SK-N-SH (cell line): ENCODE measurements around the gene TOMT. TPM values are rescaled to one million over a fixed set of nuclear protein-coding genes. Genes with fewer than 3 reads are reported as not detected.
A peak's percentile ranks its signal among the peaks of the same experiment; 100 is the strongest.

ENCODE experiments used
- CTCF ChIA-PET: fragments of 300-600, 350-600 bp; formaldehyde crosslinking; extraction: SDS; loops from one replicate; lab custom pipeline; 2021; lab: Yijun Ruan, JAX
- POLR2A ChIA-PET: fragments of 350-600 bp; sonication (Branson Sonifier 250); formaldehyde crosslinking; extraction: SDS; loops from one replicate; lab custom pipeline; 2020; ENCODE audit warnings: antibody characterized with exemption, inconsistent platforms; lab: Yijun Ruan, JAX
- DNase-seq: peaks from one replicate; pipeline ENCODE4 v3.0.0; 2012
- H2AFZ ChIP-seq: fragments of 200-600 bp; sonication (generic); 2 replicates; pipeline ENCODE4 v1.8.1; 2016; ENCODE audit warnings: antibody characterized with exemption, mild to moderate bottlenecking, low read depth
- H3F3A ChIP-seq: fragments of 200-600 bp; sonication (generic); replicated peaks from 2 replicates; pipeline ENCODE3; 2016; ENCODE audit warnings: antibody characterized with exemption, mild to moderate bottlenecking; ENCODE audit not compliant: insufficient read depth
- H3K27ac ChIP-seq, 2 experiments: fragments of 200-500 bp in 1 of 2; fragments of 200-600 bp in 1 of 2; sonication (Bioruptor generic) in 1 of 2; sonication (generic), shearing (Covaris generic) in 1 of 2; 2 replicates each; pipeline versions ENCODE4 v1.5.1 to v1.6.1; 2014 to 2016; ENCODE audit warnings: low read depth in 2 of 2, inconsistent platforms in 1 of 2, low read length in 1 of 2, mild to moderate bottlenecking in 1 of 2, mixed read lengths in 1 of 2
- H3K27me3 ChIP-seq: fragments of 200-600 bp; sonication (generic), shearing (Covaris generic); 2 replicates; pipeline ENCODE4 v1.6.1; 2016; ENCODE audit warnings: mixed run types; ENCODE audit not compliant: insufficient read depth
- H3K36me3 ChIP-seq, 2 experiments: fragments of 200-500 bp in 1 of 2; fragments of 200-600 bp in 1 of 2; sonication (Bioruptor generic) in 1 of 2; sonication (generic) in 1 of 2; replicated peaks in 1 of 2; 2 replicates each; pipeline versions ENCODE3 to v1.5.1; 2014 to 2016; ENCODE audit warnings: low read length in 1 of 2, mild to moderate bottlenecking in 1 of 2; ENCODE audit not compliant: insufficient read depth in 2 of 2, control insufficient read depth in 1 of 2
- H3K4me1 ChIP-seq, 2 experiments: fragments of 200-500 bp in 1 of 2; fragments of 200-600 bp in 1 of 2; sonication (Bioruptor generic) in 1 of 2; sonication (generic), shearing (Covaris generic) in 1 of 2; 2 replicates each; pipeline versions ENCODE4 v1.5.1 to v1.6.1; 2014 to 2016; ENCODE audit warnings: low read depth in 1 of 2, low read length in 1 of 2, mixed run types in 1 of 2; ENCODE audit not compliant: insufficient read depth in 2 of 2, control insufficient read depth in 1 of 2
- H3K4me2 ChIP-seq: fragments of 200-600 bp; sonication (generic), shearing (Covaris generic); 2 replicates; pipeline ENCODE4 v1.6.1; 2017; ENCODE audit warnings: mixed run types
- H3K4me3 ChIP-seq, 2 experiments: fragments of 200-500 bp in 1 of 2; fragments of 200-600 bp in 1 of 2; sonication (Bioruptor generic) in 1 of 2; sonication (generic), shearing (Covaris generic) in 1 of 2; 2 replicates each; pipeline versions ENCODE4 v1.5.1 to v1.8.1; 2014 to 2016; ENCODE audit warnings: low read depth in 2 of 2, inconsistent platforms in 1 of 2, low read length in 1 of 2, mild to moderate bottlenecking in 1 of 2, mixed read lengths in 1 of 2, moderate library complexity in 1 of 2
- H3K79me2 ChIP-seq: fragments of 200-600 bp; sonication (generic); 2 replicates; pipeline ENCODE4 v1.8.1; 2017; ENCODE audit warnings: mild to moderate bottlenecking; ENCODE audit not compliant: insufficient read depth
- H3K9ac ChIP-seq: fragments of 200-600 bp; sonication (generic); 2 replicates; pipeline ENCODE4 v1.6.1; 2017; ENCODE audit warnings: mixed run types
- H3K9me2 ChIP-seq: fragments of 200-600 bp; sonication (generic); 2 replicates; pipeline ENCODE4 v1.6.1; 2017; ENCODE audit warnings: mixed run types
- H3K9me3 ChIP-seq: fragments of 200-600 bp; sonication (generic); 2 replicates; pipeline ENCODE4 v1.6.1; 2017; ENCODE audit warnings: mixed run types, mild to moderate bottlenecking, moderate library complexity
- H4K20me1 ChIP-seq: fragments of 200-600 bp; sonication (generic); 2 replicates; pipeline ENCODE4 v1.6.1; 2017; ENCODE audit warnings: mild to moderate bottlenecking, mixed run types; ENCODE audit not compliant: insufficient read depth
- CHD2 ChIP-seq: fragments of 150-350 bp; IDR thresholded peaks from 2 replicates; pipeline ENCODE4 v1.6.1; 2018; ENCODE audit warnings: low read length; ENCODE audit not compliant: partially characterized antibody
- ELF1 ChIP-seq: IDR thresholded peaks from 2 replicates; pipeline ENCODE4 v1.4.0; 2012
- EP300 ChIP-seq, 2 experiments: IDR thresholded peaks; 2 replicates each; pipeline versions ENCODE4 v1.4.0 to v1.6.1; 2012; ENCODE audit warnings: borderline replicate concordance in 1 of 2, low read depth in 1 of 2, low read length in 1 of 2
- EZH2phosphoT487 ChIP-seq: fragments of 200-600 bp; sonication (generic); IDR thresholded peaks from 2 replicates; pipeline ENCODE4 v1.6.1; 2017; ENCODE audit warnings: low read depth, mixed run types, mild to moderate bottlenecking, antibody characterized with exemption, moderate library complexity, borderline replicate concordance
- FOXJ3 ChIP-seq: sonication (generic); formaldehyde crosslinking; IDR thresholded peaks from 2 replicates; pipeline ENCODE4 v1.5.1; 2020; ENCODE audit warnings: mild to moderate bottlenecking, missing genetic modification reagents
- FOXM1 ChIP-seq: IDR thresholded peaks from 2 replicates; pipeline ENCODE4 v1.4.0; 2012; ENCODE audit warnings: low read depth, mild to moderate bottlenecking
- JUND ChIP-seq: IDR thresholded peaks from 2 replicates; pipeline ENCODE4 v1.4.0; 2012
- MEF2A ChIP-seq: IDR thresholded peaks from 2 replicates; pipeline ENCODE4 v1.4.0; 2012; ENCODE audit warnings: low read depth, borderline replicate concordance
- NFIC ChIP-seq: IDR thresholded peaks from 2 replicates; pipeline ENCODE4 v1.4.0; 2012; ENCODE audit warnings: borderline replicate concordance
- NRF1 ChIP-seq: IDR thresholded peaks from 2 replicates; pipeline ENCODE4 v1.6.1; 2012; ENCODE audit warnings: low read depth, mild to moderate bottlenecking, low read length
- POLR2AphosphoS5 ChIP-seq: IDR thresholded peaks from 2 replicates; pipeline ENCODE4 v1.6.1; 2012; ENCODE audit warnings: low read depth, low read length
- RCOR1 ChIP-seq: fragments of 150-350 bp; IDR thresholded peaks from 2 replicates; pipeline ENCODE4 v1.6.1; 2017; ENCODE audit warnings: antibody characterized with exemption, low read length
- RXRA ChIP-seq: IDR thresholded peaks from 2 replicates; pipeline ENCODE4 v1.4.0; 2012; ENCODE audit warnings: low read depth, mild to moderate bottlenecking, borderline replicate concordance
- SIN3A ChIP-seq: IDR thresholded peaks from 2 replicates; pipeline ENCODE4 v1.6.1; 2012; ENCODE audit warnings: low read depth, mild to moderate bottlenecking, low read length, moderate library complexity, borderline replicate concordance
- TAF1 ChIP-seq: IDR thresholded peaks from 2 replicates; pipeline ENCODE4 v1.6.1; 2012; ENCODE audit warnings: low read depth, mild to moderate bottlenecking, low read length, moderate library complexity, borderline replicate concordance
- TEAD4 ChIP-seq: IDR thresholded peaks from 2 replicates; pipeline ENCODE4 v1.4.0; 2012; ENCODE audit warnings: mild to moderate bottlenecking, borderline replicate concordance; ENCODE audit not compliant: insufficient read depth
- YY1 ChIP-seq: IDR thresholded peaks from 2 replicates; pipeline ENCODE4 v1.4.0; 2012; ENCODE audit warnings: low read depth, mild to moderate bottlenecking
- WGBS: methylation state at CpG from one replicate; pipeline ENCODE4 v1.1.6; 2017; ENCODE audit warnings: low lambda C conversion rate; 5-methylcytosine and 5-hydroxymethylcytosine counted together
- polyA plus RNA-seq, 3 experiments: library from polyadenylated mRNA; depleted of rRNA; stranded (reverse); fragments of >200 nt; gene quantifications; 2 replicates each; pipeline ENCODE4 v1.2.3, GENCODE V29; 2012
- TF ChIP-seq, protein P1 (sequence below): fragments of 150-350 bp; IDR thresholded peaks from 2 replicates; pipeline ENCODE4 v1.6.1; 2017; ENCODE audit warnings: antibody characterized with exemption, low read length, low read depth, borderline replicate concordance
- TF ChIP-seq, protein P2 (sequence below): IDR thresholded peaks from 2 replicates; pipeline ENCODE4 v1.4.0; 2012; ENCODE audit warnings: low read depth, borderline replicate concordance
- TF ChIP-seq, protein P3 (sequence below): IDR thresholded peaks from 2 replicates; pipeline ENCODE4 v1.6.1; 2012; ENCODE audit warnings: mild to moderate bottlenecking, low read depth, low read length, moderate library complexity
- TF ChIP-seq, protein P4 (sequence below): IDR thresholded peaks from 2 replicates; pipeline ENCODE4; 2012

The TOMT gene
- polyA plus RNA-seq, 1 of the 3 experiments (the other 2 are of a cell fraction): not detected

DNA sequence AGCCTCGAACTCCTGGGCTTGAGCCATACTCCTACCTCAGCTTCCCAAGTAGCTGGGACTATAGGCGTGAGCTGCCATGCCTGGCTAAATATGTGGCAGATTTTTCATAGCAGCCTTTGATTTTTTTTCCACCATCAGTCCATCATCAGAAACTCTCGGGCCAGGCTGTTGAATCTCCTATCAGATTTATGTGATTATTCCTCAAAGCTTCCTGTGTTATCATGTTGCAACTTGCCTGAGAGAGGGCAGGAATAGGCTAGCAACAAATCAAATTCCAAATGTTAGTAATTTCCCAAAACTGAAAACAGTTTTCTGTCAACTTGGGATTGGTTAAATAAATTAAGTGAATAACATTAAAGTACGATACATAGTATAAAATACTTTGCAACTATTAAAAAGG, 21.6 kb upstream of the TOMT start:
- Histone ChIP-seq H3K9me3 (no peaks in the 10 kb centered on the region), H3K4me1 (peaks cover 0 to 33% of the 10 kb centered on the region in 2 experiments; a peak in 3 of 4 replicates)
- CTCF ChIA-PET: interaction anchor here (1.2 to 7.8 kb wide), 7 partner anchors 16 to 349 kb away, joined by 3 to 99 read pairs (median 5); no protein-coding TSS in a partner anchor
- TF ChIP-seq RCOR1: no peak
- peak in 1 of 2 experiments; percentile 18; a peak in 1 of 4 replicates for TF ChIP-seq EP300 (IDR thresholded peaks at IDR 0.05; ENCODE audit: borderline replicate concordance in 1 of 2, low read depth in 1 of 2, low read length in 1 of 2)
- TF ChIP-seq, all 33 proteins: peak for 1
- no peak overlapping the region for H3K4me3 ChIP-seq
- H3K4me2 ChIP-seq: no peak overlapping the region
- H3F3A ChIP-seq: peaks cover 3% of the 10 kb centered on the region
- no peak overlapping the region for H3K9ac ChIP-seq
- POLR2A ChIA-PET: interaction anchor here (0.6 to 1.6 kb wide), 3 partner anchors 36 to 160 kb away, joined by 4 to 5 read pairs (median 4); partner anchors contain the start of gene PHOX2A
- no peaks in the 10 kb centered on the region for H4K20me1 ChIP-seq
- peaks cover 0 to 23% of the 10 kb centered on the region in 2 experiments for H3K36me3 ChIP-seq
- H2AFZ ChIP-seq: no peak overlapping the region
- DNase-seq: no peak
- H3K27me3 ChIP-seq: no peaks in the 10 kb centered on the region
- H3K79me2 ChIP-seq: peaks cover 11% of the 10 kb centered on the region
- 75% methylated on average over 4 of the region's 4 CpGs for WGBS
- H3K27ac ChIP-seq: peak overlapping the region in 1 of 2 experiments; percentile 44; a peak in 2 of 4 replicates
- no peaks in the 10 kb centered on the region for H3K9me2 ChIP-seq

DNA sequence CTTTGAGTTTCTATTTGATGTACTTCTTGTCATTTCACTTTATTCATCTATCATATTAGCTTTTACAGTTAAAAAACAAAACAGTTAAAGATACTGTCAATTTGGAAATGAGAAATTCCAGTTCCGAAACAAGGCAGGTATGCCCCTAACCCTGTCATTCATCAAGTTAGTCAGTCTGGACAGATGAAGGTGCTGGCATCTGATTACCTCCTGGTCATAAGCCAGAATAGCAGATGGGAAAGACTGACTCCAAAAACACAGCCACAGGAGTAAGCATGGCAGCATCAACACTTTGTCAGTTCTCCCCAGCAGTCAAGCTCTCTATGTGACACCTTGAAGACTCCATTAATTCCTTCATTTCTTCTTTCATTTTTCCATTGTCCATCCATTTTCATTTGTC, 20.8 kb upstream of the TOMT start:
- Histone ChIP-seq H3K79me2 (peaks cover 2% of the 10 kb centered on the region; the same call in 1 of the 2 replicates), H3K9me3 (no peaks in the 10 kb centered on the region), H3K9me2 (no peaks in the 10 kb centered on the region), H3K27me3 (no peaks in the 10 kb centered on the region), H3F3A (peaks cover 3% of the 10 kb centered on the region), H3K36me3 (peaks cover under 1 to 29% of the 10 kb centered on the region in 2 experiments), H4K20me1 (no peaks in the 10 kb centered on the region), H3K4me1 (peaks cover 0 to 38% of the 10 kb centered on the region in 2 experiments; a peak in 3 of 4 replicates), H3K4me3 (no peak overlapping the region), H2AFZ (no peak overlapping the region), H3K27ac (peak overlapping the region in 1 of 2 experiments; percentile 44; a peak in 2 of 4 replicates), H3K4me2 (no peak overlapping the region), H3K9ac (no peak overlapping the region)
- POLR2A ChIA-PET: interaction anchor here (1.0 to 2.3 kb wide), 4 partner anchors 44 to 159 kb away, joined by 4 to 7 read pairs (median 6); partner anchors contain the start of gene PHOX2A
- WGBS: 70% methylated on average over 1 of the region's 1 CpG
- CTCF ChIA-PET: interaction anchor here (0.8 to 7.8 kb wide), 13 partner anchors 11 to 348 kb away, joined by 3 to 99 read pairs (median 5); partner anchors contain the start of gene LAMTOR1
- DNase-seq: peak; percentile 22
- no peak for TF ChIP-seq TEAD4
- no peak for TF ChIP-seq TAF1
- TF ChIP-seq FOXJ3 (CRISPR knock-in tag): no peak
- TF ChIP-seq, protein P1, sequence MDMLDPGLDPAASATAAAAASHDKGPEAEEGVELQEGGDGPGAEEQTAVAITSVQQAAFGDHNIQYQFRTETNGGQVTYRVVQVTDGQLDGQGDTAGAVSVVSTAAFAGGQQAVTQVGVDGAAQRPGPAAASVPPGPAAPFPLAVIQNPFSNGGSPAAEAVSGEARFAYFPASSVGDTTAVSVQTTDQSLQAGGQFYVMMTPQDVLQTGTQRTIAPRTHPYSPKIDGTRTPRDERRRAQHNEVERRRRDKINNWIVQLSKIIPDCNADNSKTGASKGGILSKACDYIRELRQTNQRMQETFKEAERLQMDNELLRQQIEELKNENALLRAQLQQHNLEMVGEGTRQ: no peak
- TF ChIP-seq JUND: no peak
- TF ChIP-seq RCOR1: peak; percentile 70; the same call in 1 of the 2 replicates
- TF ChIP-seq YY1: no peak
- peak; percentile 31 for TF ChIP-seq CHD2
- TF ChIP-seq NFIC: no peak
- no peak for TF ChIP-seq FOXM1
- no peak for TF ChIP-seq ELF1
- TF ChIP-seq POLR2AphosphoS5: no peak; the same call in 1 of the 2 replicates
- TF ChIP-seq RXRA: no peak
- TF ChIP-seq SIN3A: 0 out of 2 replicates have a peak, but pooled peaks have one; percentile 15
- TF ChIP-seq MEF2A: no peak
- TF ChIP-seq, protein P2, sequence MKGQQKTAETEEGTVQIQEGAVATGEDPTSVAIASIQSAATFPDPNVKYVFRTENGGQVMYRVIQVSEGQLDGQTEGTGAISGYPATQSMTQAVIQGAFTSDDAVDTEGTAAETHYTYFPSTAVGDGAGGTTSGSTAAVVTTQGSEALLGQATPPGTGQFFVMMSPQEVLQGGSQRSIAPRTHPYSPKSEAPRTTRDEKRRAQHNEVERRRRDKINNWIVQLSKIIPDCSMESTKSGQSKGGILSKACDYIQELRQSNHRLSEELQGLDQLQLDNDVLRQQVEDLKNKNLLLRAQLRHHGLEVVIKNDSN: no peak
- TF ChIP-seq NRF1: no peak
- no peak for TF ChIP-seq EZH2phosphoT487
- peak in 1 of 2 experiments; percentile 74; a peak in 2 of 4 replicates for TF ChIP-seq EP300 (IDR thresholded peaks at IDR 0.05; ENCODE audit: borderline replicate concordance in 1 of 2, low read depth in 1 of 2, low read length in 1 of 2)
- TF ChIP-seq, protein P3, sequence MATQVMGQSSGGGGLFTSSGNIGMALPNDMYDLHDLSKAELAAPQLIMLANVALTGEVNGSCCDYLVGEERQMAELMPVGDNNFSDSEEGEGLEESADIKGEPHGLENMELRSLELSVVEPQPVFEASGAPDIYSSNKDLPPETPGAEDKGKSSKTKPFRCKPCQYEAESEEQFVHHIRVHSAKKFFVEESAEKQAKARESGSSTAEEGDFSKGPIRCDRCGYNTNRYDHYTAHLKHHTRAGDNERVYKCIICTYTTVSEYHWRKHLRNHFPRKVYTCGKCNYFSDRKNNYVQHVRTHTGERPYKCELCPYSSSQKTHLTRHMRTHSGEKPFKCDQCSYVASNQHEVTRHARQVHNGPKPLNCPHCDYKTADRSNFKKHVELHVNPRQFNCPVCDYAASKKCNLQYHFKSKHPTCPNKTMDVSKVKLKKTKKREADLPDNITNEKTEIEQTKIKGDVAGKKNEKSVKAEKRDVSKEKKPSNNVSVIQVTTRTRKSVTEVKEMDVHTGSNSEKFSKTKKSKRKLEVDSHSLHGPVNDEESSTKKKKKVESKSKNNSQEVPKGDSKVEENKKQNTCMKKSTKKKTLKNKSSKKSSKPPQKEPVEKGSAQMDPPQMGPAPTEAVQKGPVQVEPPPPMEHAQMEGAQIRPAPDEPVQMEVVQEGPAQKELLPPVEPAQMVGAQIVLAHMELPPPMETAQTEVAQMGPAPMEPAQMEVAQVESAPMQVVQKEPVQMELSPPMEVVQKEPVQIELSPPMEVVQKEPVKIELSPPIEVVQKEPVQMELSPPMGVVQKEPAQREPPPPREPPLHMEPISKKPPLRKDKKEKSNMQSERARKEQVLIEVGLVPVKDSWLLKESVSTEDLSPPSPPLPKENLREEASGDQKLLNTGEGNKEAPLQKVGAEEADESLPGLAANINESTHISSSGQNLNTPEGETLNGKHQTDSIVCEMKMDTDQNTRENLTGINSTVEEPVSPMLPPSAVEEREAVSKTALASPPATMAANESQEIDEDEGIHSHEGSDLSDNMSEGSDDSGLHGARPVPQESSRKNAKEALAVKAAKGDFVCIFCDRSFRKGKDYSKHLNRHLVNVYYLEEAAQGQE: no peak
- TF ChIP-seq, protein P4, sequence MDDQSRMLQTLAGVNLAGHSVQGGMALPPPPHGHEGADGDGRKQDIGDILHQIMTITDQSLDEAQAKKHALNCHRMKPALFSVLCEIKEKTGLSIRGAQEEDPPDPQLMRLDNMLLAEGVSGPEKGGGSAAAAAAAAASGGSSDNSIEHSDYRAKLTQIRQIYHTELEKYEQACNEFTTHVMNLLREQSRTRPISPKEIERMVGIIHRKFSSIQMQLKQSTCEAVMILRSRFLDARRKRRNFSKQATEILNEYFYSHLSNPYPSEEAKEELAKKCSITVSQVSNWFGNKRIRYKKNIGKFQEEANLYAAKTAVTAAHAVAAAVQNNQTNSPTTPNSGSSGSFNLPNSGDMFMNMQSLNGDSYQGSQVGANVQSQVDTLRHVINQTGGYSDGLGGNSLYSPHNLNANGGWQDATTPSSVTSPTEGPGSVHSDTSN: peak; percentile 29; the same call in 1 of the 2 replicates
